ENCODE data around the gene CDPF1. TPM values are rescaled to one million over a fixed set of nuclear protein-coding genes. Genes with fewer than 3 reads are reported as not detected.

CDPF1 gene
- total and polyA plus RNA-seq, 2 of the 13 experiments (the other 11 are each of a cell fraction or from before 2014, with no cell fraction given), result 5.2 to 8.1 TPM

DNA sequence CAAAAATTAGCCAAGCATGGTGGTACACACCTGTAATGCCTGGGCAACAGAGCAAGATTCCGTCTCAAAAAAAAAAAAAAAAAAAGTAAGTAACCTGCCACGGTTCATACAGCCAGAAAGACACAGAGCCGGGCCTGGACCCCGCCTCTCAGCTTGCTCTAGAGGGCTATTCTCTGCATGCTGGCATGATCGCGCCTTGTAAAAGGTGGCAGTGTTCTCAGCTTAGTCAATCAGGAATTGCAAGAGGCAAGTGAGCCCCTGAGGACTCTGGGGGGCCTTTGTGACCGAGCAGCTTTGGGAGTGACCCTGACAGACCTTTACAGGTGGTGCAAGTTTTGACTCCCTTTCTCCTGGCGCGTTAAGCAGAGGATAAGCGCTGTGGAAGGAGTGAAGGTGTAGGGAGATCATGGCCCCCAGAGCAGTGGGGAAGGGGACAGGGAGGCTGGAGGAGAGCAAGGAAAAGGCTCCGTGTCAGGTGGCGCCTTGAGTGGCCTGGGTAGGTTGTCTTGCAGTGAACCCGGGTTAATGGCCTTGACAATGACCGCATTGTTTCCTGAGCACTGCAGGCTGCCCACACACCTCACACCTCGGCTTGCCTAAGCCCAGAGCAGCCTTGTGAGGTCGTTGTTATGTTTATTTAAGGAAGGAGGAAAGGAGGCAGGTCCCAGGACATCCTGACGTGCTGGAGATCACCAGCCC, 48.9 kb downstream of the CDPF1 start:
- H3K27me3 ChIP-seq (ENCODE audit: control insufficient read depth in 1 of 2, insufficient read depth in 2 of 2, low read length in 2 of 2), result no peaks in the 10 kb centered on the region
- peaks cover 9% of the 10 kb centered on the region; the same call in 1 of the 2 replicates for H4K20me1 ChIP-seq (ENCODE audit: insufficient read depth, low read length)
- ATAC-seq, result peak; percentile 75
- no peaks in the 10 kb centered on the region for H3K79me2 ChIP-seq (ENCODE audit: insufficient read depth, low read length)
- no peak overlapping the region for H2AFZ ChIP-seq (ENCODE audit: low read length)
- in situ Hi-C loops (cut with HindIII; ENCODE audit: extremely low pct_ligation_motif_present, low pct_unique_long_range_greater_than_20kb), result no loop called here
- peak; percentile 61 for DNase-seq (ENCODE audit: low spot score)
- WGBS (ENCODE audit: low lambda C conversion rate), result 59% methylated on average over 15 of the region's 17 CpGs
- POLR2A ChIA-PET, result interaction anchor here (0.8 kb wide), 1 partner anchor 73 kb away, joined by 7 read pairs; no protein-coding TSS in a partner anchor
- peak; percentile 79 for FAIRE-seq
- no peaks in the 10 kb centered on the region for H3K9me3 ChIP-seq (ENCODE audit: low read length)
- no peak overlapping the region for H3K9ac ChIP-seq (ENCODE audit: insufficient read depth, low read depth, low read length)
- TSS peak; percentile 27 for BruUV-seq (replicated peaks)
- H3K27ac ChIP-seq (ENCODE audit: extremely low read length, insufficient read depth, low read length), result no peak overlapping the region
- H3K4me1 ChIP-seq (ENCODE audit: insufficient read depth, low read length), result peaks cover 17% of the 10 kb centered on the region
- CTCF ChIA-PET (ENCODE audit: low intra/inter-chr PET ratio, low total read pairs), result no interaction called here
- no peak overlapping the region for H3K4me3 ChIP-seq (replicated peaks in 1 of 3; ENCODE audit: insufficient read depth in 1 of 3, low read depth in 2 of 3, low read length in 3 of 3)
- intact Hi-C loops (cut with micrococcal nuclease; ENCODE audit: unreplicated experiment), result no loop called here
- H3K36me3 ChIP-seq (replicated peaks in 1 of 2; ENCODE audit: control insufficient read depth in 1 of 2, insufficient read depth in 2 of 2, low read length in 2 of 2), result peaks cover 1 to 36% of the 10 kb centered on the region in 2 experiments; a peak in 4 of 5 replicates
- no peak overlapping the region for H3K4me2 ChIP-seq (ENCODE audit: low read depth, low read length)
- TF ChIP-seq MYC (CRISPR knock-in tag; IDR thresholded peaks at IDR 0.05; ENCODE audit: borderline replicate concordance) (0 out of 2 replicates have a peak, but pooled peaks have one; percentile 16), MLLT10 (CRISPR knock-in tag; IDR thresholded peaks at IDR 0.05) (no peak), MTA1 (CRISPR knock-in tag; IDR thresholded peaks at IDR 0.05; ENCODE audit: borderline replicate concordance) (peak; percentile 40; the same call in 1 of the 2 replicates), RBAK (CRISPR knock-in tag; IDR thresholded peaks at IDR 0.05) (no peak), SAP130 (CRISPR knock-in tag; IDR thresholded peaks at IDR 0.05; ENCODE audit: low read depth) (0 out of 2 replicates have a peak, but pooled peaks have one; percentile 19), RXRB (CRISPR knock-in tag; IDR thresholded peaks at IDR 0.05; ENCODE audit: borderline replicate concordance) (peak; percentile 53), SOX13 (IDR thresholded peaks at IDR 0.05) (no peak), SOX13 (CRISPR knock-in tag; conservative IDR thresholded peaks at IDR 0.05 in 1 of 2, IDR thresholded peaks at IDR 0.05 in 1 of 2) (peak in 1 of 2 experiments; percentile 59; a peak in 1 of 4 replicates), ZFP36 (IDR thresholded peaks at IDR 0.05; ENCODE audit: borderline replicate concordance, low read depth, low read length, partially characterized antibody) (no peak), GATAD2A (CRISPR knock-in tag; IDR thresholded peaks at IDR 0.05) (peak; percentile 31; the same call in 1 of the 2 replicates), HOXA3 (CRISPR knock-in tag; IDR thresholded peaks at IDR 0.05) (no peak; the same call in 1 of the 2 replicates), RARA (CRISPR knock-in tag; IDR thresholded peaks at IDR 0.05) (peak; percentile 64), SKI (IDR thresholded peaks at IDR 0.05; ENCODE audit: partially characterized antibody) (peak; percentile 47), SOX6 (IDR thresholded peaks at IDR 0.05) (no peak), SOX6 (CRISPR knock-in tag; IDR thresholded peaks at IDR 0.05) (peak; percentile 23; the same call in 1 of the 2 replicates)
- TF ChIP-seq, protein P1, sequence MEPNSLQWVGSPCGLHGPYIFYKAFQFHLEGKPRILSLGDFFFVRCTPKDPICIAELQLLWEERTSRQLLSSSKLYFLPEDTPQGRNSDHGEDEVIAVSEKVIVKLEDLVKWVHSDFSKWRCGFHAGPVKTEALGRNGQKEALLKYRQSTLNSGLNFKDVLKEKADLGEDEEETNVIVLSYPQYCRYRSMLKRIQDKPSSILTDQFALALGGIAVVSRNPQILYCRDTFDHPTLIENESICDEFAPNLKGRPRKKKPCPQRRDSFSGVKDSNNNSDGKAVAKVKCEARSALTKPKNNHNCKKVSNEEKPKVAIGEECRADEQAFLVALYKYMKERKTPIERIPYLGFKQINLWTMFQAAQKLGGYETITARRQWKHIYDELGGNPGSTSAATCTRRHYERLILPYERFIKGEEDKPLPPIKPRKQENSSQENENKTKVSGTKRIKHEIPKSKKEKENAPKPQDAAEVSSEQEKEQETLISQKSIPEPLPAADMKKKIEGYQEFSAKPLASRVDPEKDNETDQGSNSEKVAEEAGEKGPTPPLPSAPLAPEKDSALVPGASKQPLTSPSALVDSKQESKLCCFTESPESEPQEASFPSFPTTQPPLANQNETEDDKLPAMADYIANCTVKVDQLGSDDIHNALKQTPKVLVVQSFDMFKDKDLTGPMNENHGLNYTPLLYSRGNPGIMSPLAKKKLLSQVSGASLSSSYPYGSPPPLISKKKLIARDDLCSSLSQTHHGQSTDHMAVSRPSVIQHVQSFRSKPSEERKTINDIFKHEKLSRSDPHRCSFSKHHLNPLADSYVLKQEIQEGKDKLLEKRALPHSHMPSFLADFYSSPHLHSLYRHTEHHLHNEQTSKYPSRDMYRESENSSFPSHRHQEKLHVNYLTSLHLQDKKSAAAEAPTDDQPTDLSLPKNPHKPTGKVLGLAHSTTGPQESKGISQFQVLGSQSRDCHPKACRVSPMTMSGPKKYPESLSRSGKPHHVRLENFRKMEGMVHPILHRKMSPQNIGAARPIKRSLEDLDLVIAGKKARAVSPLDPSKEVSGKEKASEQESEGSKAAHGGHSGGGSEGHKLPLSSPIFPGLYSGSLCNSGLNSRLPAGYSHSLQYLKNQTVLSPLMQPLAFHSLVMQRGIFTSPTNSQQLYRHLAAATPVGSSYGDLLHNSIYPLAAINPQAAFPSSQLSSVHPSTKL (CRISPR knock-in tag; IDR thresholded peaks at IDR 0.05), result 0 out of 2 replicates have a peak, but pooled peaks have one; percentile 32
- TF ChIP-seq, protein P2, sequence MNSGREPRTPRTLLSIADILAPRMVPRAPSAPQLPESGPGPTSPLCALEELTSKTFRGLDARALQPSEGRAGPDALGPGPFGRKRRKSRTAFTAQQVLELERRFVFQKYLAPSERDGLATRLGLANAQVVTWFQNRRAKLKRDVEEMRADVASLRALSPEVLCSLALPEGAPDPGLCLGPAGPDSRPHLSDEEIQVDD (CRISPR knock-in tag; IDR thresholded peaks at IDR 0.05; ENCODE audit: borderline replicate concordance), result no peak

Measured in HepG2 (cell line).